Lower lobe of right lung (tissue), 2 donors: Measurements from ENCODE around the gene ASAP3. TPM values are rescaled to one million over a fixed set of nuclear protein-coding genes. Genes with fewer than 3 reads are reported as not detected.

ENCODE experiments used
- ATAC-seq, 2 donors: fragments of 200-7000 bp; cut with Tn5 transposase; one replicate each; pipeline ENCODE4 v1.9.1; 2020 to 2022; ENCODE audit warnings: mild to moderate bottlenecking in 2 of 2, moderate library complexity in 2 of 2
- DNase-seq: peaks from one replicate; pipeline ENCODE4 v3.0.0-alpha.2; 2020
- H3K27ac ChIP-seq: fragments of 200-600 bp; one replicate; pipeline ENCODE4 v1.8.0; 2022
- H3K27me3 ChIP-seq: fragments of 200-600 bp; one replicate; pipeline ENCODE4 v1.8.0; 2022; ENCODE audit warnings: low read depth
- H3K36me3 ChIP-seq: fragments of 200-600 bp; one replicate; pipeline ENCODE4 v1.8.0; 2022; ENCODE audit warnings: mild to moderate bottlenecking
- H3K4me1 ChIP-seq: fragments of 200-600 bp; one replicate; pipeline ENCODE4 v1.8.0; 2022
- H3K4me3 ChIP-seq: fragments of 200-600 bp; one replicate; pipeline ENCODE4 v1.8.0; 2022; ENCODE audit warnings: mild to moderate bottlenecking
- H3K9me3 ChIP-seq: fragments of 200-600 bp; one replicate; pipeline ENCODE4 v1.8.0; 2022
- intact Hi-C: fragments of 100-400 bp; cut with DNase I; formaldehyde crosslinking; loops from one replicate; pipeline ENCODE4 v1.11.0; 2022
- total RNA-seq: library from RNA; stranded (reverse); fragmentation: NEBNext Ultra II Directional; extraction: Animal tissue kit (Norgen Biotek cat#: 25700); gene quantifications from one replicate; pipeline ENCODE4 v1.2.1, GENCODE V29; 2021
- TF ChIP-seq, protein P1 (sequence below): fragments of 200-600 bp; IDR thresholded peaks from one replicate; pipeline ENCODE4 v1.8.0; 2022; ENCODE audit warnings: antibody characterized with exemption, mild to moderate bottlenecking
- donor health status: DM: no; HTN: yes; CAD: no; lungs with severe emphysema.

The ASAP3 gene
- total RNA-seq, 1 donor from 2014 or later = 34.5 TPM

DNA sequence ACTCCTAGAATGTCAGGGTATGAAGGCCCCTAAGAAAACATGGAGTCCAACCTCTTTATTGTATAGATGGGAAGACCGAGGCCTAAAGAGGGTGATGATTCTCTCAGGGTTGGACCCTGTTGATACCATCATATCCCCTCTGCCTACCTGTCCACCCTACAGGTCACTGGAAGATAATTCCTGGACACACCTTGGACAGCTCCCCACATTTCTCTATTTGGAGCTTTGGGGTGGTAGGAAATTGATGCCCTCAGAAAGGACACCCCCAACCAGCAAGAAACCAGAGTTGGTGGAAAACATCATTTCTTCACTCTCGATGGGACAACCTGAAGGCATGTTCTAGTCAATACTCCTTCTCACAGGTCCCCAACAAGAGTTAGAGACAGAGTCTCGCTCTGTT is 56.4 kb downstream of the ASAP3 start:
- peaks cover 17% of the 10 kb centered on the region for H3K4me1 ChIP-seq
- DNase-seq = no peak
- TF ChIP-seq, protein P1, sequence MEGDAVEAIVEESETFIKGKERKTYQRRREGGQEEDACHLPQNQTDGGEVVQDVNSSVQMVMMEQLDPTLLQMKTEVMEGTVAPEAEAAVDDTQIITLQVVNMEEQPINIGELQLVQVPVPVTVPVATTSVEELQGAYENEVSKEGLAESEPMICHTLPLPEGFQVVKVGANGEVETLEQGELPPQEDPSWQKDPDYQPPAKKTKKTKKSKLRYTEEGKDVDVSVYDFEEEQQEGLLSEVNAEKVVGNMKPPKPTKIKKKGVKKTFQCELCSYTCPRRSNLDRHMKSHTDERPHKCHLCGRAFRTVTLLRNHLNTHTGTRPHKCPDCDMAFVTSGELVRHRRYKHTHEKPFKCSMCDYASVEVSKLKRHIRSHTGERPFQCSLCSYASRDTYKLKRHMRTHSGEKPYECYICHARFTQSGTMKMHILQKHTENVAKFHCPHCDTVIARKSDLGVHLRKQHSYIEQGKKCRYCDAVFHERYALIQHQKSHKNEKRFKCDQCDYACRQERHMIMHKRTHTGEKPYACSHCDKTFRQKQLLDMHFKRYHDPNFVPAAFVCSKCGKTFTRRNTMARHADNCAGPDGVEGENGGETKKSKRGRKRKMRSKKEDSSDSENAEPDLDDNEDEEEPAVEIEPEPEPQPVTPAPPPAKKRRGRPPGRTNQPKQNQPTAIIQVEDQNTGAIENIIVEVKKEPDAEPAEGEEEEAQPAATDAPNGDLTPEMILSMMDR = no peak
- ATAC-seq = no peak
- H3K27me3 ChIP-seq = no peaks in the 10 kb centered on the region
- H3K27ac ChIP-seq = no peak overlapping the region
- intact Hi-C loops = no loop called here
- H3K9me3 ChIP-seq = no peaks in the 10 kb centered on the region
- H3K36me3 ChIP-seq = peaks cover 30% of the 10 kb centered on the region
- H3K4me3 ChIP-seq = no peak overlapping the region

DNA sequence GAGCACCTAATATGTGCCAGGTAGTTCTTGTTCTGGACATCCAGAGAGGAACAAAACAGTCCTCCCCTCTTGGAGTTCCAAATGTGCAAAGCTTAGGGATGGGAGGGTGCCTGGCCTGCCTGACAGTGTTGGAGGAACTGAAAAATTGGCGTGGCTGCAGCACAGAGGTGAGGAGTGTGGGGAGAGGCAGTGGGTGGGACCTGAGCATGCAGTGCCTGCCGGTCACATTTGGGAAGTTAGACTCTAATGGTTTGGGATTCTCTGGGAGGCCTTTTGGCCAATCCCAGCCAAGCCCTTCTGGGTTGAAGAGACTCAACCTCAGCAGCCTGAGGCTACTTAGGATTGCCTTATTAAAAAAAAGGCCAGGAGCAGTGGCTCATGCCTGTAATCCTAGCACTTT is 57.2 kb downstream of the ASAP3 start:
- H3K36me3 ChIP-seq = peaks cover 22% of the 10 kb centered on the region
- ATAC-seq (no peak), DNase-seq (no peak)
- H3K4me1 ChIP-seq = peaks cover 25% of the 10 kb centered on the region
- H3K27ac ChIP-seq = no peak overlapping the region
- no peaks in the 10 kb centered on the region for H3K27me3 ChIP-seq
- no peaks in the 10 kb centered on the region for H3K9me3 ChIP-seq
- TF ChIP-seq, protein P1 = no peak
- H3K4me3 ChIP-seq = no peak overlapping the region
- intact Hi-C loops = no loop called here

DNA sequence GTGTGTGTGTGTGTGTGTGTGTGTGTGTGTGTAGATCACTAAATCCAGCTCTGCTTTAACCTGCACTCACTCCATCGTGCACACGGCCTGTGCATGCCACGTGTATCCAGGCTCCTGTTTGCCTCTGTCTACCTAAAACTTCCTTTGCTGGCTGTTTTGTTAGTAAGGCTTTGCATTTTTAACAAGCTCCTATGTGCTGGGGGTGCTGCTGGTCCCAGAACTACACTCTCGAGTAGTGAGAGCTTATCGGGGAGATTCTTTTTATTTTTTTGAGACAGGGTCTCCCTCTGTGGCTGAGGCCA is 58.8 kb downstream of the ASAP3 start:
- Histone ChIP-seq H3K4me3 (peak overlapping the region; percentile 82), H3K27me3 (no peaks in the 10 kb centered on the region), H3K27ac (no peak overlapping the region), H3K36me3 (peaks cover 6% of the 10 kb centered on the region), H3K9me3 (no peaks in the 10 kb centered on the region), H3K4me1 (peaks cover 31% of the 10 kb centered on the region)
- DNase-seq = no peak
- intact Hi-C loops = no loop called here
- no peak for ATAC-seq
- TF ChIP-seq, protein P1 = no peak

DNA sequence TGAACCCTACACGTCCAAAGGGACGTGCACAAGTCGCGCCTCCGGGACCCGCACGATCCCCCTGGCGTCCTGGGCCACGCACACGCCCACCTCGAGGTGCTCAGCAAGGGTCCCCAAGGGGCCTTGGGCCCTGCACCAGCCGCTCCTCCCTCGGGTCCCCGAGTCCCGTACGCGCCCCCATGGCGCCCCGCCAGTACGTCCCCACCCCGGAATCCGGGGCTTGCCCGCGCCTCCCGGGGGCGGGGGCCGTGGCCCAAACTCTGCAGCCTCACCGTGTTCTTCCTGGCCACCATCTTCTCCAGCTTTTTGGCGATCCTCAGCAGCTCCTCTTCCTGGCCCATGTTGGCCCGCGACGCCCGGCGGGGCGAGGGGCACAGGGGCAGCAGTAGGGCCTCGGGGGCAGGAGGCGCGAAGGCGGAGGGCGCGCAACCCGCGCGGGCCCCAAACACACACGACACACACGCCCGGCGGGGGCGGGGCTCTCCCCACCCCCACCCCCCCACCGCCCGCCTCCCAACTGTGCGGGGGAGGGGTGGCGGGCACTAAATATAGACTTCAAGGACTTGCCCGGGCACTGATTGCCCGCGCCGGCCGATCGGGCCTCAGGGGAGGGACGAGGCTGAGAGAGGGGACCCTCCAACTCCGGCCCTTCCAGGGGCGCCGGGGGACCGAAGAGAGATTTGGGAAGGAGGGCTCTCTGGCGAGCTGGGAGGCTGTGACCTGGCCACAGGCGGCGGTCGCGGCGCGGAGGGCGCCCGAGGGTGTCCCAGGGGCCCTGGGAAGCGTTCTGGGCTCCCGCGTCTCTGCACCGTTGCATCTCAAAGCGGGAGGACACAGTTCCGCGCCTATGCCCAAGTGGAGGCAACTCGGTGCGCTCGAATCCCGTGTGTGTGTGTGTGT is 59.4 kb downstream of the ASAP3 start, which contains the start of gene TCEA3:
TCEA3 (minus strand) TSS at position 456 of the 900 bp plus-strand sequence; CDS start at position 341, 115 bp downstream.
- H3K9me3 ChIP-seq = no peaks in the 10 kb centered on the region
- ATAC-seq = peak; percentile 79 to 84
- peak within 1 kb of the TSS; percentile 81 for H3K27ac ChIP-seq
- H3K36me3 ChIP-seq = peaks cover 5% of the 10 kb centered on the region
- peaks cover 31% of the 10 kb centered on the region for H3K4me1 ChIP-seq
- TF ChIP-seq, protein P1 = no peak
- H3K4me3 ChIP-seq = peak within 1 kb of the TSS; percentile 82
- intact Hi-C loops = no loop called here
- no peaks in the 10 kb centered on the region for H3K27me3 ChIP-seq
- DNase-seq = peak; percentile 66

DNA sequence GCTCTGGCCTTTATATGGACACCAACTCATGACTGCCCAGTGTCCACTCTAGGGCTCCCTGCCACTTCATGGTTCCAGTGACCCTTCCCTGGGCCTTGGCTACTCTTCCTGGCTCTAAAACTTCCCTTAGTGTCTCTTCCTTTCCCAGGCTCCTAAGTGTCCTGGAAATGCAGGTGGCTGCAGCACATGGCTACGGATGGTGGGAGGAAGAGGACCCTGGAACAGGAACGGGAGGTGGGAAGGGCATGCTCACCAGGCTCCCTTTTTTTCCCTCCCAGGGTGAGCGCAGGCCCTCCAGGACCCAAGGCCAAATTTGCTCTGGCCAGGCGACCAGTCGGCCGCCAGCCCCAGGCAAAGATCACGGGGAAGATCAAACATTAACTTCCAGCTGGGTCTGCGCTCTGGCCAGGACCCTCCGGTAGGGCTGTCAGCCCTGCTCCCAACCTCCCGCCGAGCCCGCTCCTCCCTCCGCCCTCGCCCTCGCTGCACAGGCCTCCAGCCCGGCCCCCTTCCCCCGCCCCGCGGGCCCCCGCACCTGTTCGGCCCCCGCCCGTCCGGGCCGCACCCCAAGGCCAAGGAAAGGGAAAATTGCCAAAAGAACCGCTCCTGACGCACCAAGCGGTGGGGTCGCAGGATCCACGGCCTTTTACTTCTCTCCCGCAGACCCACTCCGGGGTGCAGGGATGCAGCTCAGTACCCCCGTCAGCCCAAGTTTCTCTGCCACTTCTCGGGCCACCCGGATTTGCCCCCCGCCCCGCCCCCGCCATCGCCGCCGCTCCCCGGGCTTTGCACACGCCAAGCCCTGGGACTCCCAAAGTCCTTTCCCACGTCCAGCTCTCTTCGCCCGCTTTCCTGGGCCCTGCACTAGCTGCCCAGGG is 60.3 kb downstream of the ASAP3 start:
- no peaks in the 10 kb centered on the region for H3K36me3 ChIP-seq
- intact Hi-C loops = no loop called here
- H3K27ac ChIP-seq = peak overlapping the region; percentile 81
- DNase-seq (peak; percentile 69), ATAC-seq (peak; percentile 74 to 78)
- TF ChIP-seq, protein P1 = no peak
- H3K9me3 ChIP-seq = no peaks in the 10 kb centered on the region
- peaks cover 31% of the 10 kb centered on the region for H3K4me1 ChIP-seq
- no peaks in the 10 kb centered on the region for H3K27me3 ChIP-seq
- H3K4me3 ChIP-seq = peak overlapping the region; percentile 82
